Measurements from ENCODE around the gene IDH1. TPM values are rescaled to one million over a fixed set of nuclear protein-coding genes. Genes with fewer than 3 reads are reported as not detected.

IDH1 gene
- total and polyA plus RNA-seq, 2 of the 13 experiments (the other 11 are each of a cell fraction or from before 2014, with no cell fraction given) = 312 to 1,077 TPM

DNA sequence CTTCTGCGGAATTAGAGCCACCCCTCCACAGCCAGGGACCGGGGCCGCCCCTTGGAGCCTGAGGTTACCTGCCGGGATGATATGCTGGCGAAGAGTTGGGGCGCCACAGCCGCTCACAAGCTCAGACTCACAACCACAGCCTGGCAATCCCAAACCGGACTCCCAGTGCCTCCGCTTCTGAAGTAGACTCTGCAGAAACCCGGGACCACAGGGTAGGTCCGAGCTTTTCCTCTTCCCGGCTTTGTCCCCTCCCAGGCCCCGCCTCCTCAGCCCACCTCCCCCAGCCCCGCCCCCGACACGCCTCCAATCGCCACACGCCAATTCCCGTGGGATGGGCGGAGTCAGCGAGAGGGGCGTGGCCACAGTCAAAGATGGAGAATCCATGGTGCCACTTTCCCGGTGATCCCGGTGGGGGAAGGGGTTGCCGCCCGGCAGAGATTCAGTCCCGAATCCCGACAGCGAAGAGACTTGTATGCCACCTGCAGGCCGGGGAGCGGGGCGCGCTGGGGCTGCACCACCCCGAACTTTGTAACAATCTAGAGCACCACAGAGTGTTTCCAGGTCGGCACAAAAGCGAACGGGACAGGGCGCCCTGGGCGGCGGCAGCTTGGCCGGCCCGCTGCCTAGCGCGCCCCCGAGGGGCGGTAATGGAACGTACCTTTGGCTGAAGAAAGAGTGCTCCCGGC, at the start of gene IDH1 (continued):
- TF ChIP-seq KAT2B (IDR thresholded peaks at IDR 0.05; ENCODE audit: borderline replicate concordance, low read depth, low read length) (no peak), SRSF1 (optimal IDR thresholded peaks at IDR 0.05; ENCODE audit: low read depth, low read length) (no peak), ZNF143 (CRISPR knock-in tag; IDR thresholded peaks at IDR 0.05) (peak; percentile 64), MED8 (CRISPR knock-in tag; IDR thresholded peaks at IDR 0.05; ENCODE audit: insufficient replicate concordance) (peak; percentile 10), TBL1XR1 (IDR thresholded peaks at IDR 0.05; ENCODE audit: borderline replicate concordance, low read length, partially characterized antibody) (no peak), ARID2 (CRISPR knock-in tag; IDR thresholded peaks at IDR 0.05; ENCODE audit: borderline replicate concordance) (no peak; the same call in 1 of the 2 replicates), ZBTB3 (CRISPR knock-in tag; IDR thresholded peaks at IDR 0.05; ENCODE audit: borderline replicate concordance, low read depth) (no peak), ZNF292 (CRISPR knock-in tag; IDR thresholded peaks at IDR 0.05; ENCODE audit: borderline replicate concordance, low read depth) (no peak), ZNF605 (CRISPR knock-in tag; IDR thresholded peaks at IDR 0.05) (peak; percentile 93), ZNF546 (CRISPR knock-in tag; conservative IDR thresholded peaks at IDR 0.05) (no peak), NFRKB (IDR thresholded peaks at IDR 0.05) (no peak), ZNF780A (CRISPR knock-in tag; IDR thresholded peaks at IDR 0.05) (no peak), FOXJ3 (CRISPR knock-in tag; IDR thresholded peaks at IDR 0.05; ENCODE audit: borderline replicate concordance) (peak; percentile 77), NFYB (CRISPR knock-in tag; IDR thresholded peaks at IDR 0.05) (peak; percentile 45; the same call in 1 of the 2 replicates), ZNF777 (CRISPR knock-in tag; IDR thresholded peaks at IDR 0.05) (peak; percentile 33; the same call in 1 of the 2 replicates), FOXC1 (CRISPR knock-in tag; IDR thresholded peaks at IDR 0.05; ENCODE audit: borderline replicate concordance) (no peak), SPEN (CRISPR knock-in tag; IDR thresholded peaks at IDR 0.05; ENCODE audit: low read depth) (no peak), MAZ (IDR thresholded peaks at IDR 0.05; ENCODE audit: borderline replicate concordance, low read depth, low read length) (no peak), MAZ (CRISPR knock-in tag; IDR thresholded peaks at IDR 0.05; ENCODE audit: low read depth) (peak; percentile 91), PTBP1 (IDR thresholded peaks at IDR 0.05; ENCODE audit: low read depth, low read length, poor library complexity, severe bottlenecking) (peak; percentile 90), HMG20A (CRISPR knock-in tag; IDR thresholded peaks at IDR 0.05; ENCODE audit: borderline replicate concordance) (no peak; the same call in 1 of the 2 replicates), STAT5B (CRISPR knock-in tag; IDR thresholded peaks at IDR 0.05) (no peak; the same call in 1 of the 2 replicates), MXD4 (CRISPR knock-in tag; IDR thresholded peaks at IDR 0.05) (peak; percentile 52; the same call in 1 of the 2 replicates), REXO4 (CRISPR knock-in tag; IDR thresholded peaks at IDR 0.05; ENCODE audit: borderline replicate concordance) (no peak)
- TF ChIP-seq, protein P1, sequence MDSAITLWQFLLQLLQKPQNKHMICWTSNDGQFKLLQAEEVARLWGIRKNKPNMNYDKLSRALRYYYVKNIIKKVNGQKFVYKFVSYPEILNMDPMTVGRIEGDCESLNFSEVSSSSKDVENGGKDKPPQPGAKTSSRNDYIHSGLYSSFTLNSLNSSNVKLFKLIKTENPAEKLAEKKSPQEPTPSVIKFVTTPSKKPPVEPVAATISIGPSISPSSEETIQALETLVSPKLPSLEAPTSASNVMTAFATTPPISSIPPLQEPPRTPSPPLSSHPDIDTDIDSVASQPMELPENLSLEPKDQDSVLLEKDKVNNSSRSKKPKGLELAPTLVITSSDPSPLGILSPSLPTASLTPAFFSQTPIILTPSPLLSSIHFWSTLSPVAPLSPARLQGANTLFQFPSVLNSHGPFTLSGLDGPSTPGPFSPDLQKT (CRISPR knock-in tag; IDR thresholded peaks at IDR 0.05; ENCODE audit: borderline replicate concordance) = 0 out of 2 replicates have a peak, but pooled peaks have one; percentile 46
- TF ChIP-seq, protein P2, sequence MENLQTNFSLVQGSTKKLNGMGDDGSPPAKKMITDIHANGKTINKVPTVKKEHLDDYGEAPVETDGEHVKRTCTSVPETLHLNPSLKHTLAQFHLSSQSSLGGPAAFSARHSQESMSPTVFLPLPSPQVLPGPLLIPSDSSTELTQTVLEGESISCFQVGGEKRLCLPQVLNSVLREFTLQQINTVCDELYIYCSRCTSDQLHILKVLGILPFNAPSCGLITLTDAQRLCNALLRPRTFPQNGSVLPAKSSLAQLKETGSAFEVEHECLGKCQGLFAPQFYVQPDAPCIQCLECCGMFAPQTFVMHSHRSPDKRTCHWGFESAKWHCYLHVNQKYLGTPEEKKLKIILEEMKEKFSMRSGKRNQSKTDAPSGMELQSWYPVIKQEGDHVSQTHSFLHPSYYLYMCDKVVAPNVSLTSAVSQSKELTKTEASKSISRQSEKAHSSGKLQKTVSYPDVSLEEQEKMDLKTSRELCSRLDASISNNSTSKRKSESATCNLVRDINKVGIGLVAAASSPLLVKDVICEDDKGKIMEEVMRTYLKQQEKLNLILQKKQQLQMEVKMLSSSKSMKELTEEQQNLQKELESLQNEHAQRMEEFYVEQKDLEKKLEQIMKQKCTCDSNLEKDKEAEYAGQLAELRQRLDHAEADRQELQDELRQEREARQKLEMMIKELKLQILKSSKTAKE (CRISPR knock-in tag; IDR thresholded peaks at IDR 0.05; ENCODE audit: borderline replicate concordance) = no peak
- TF ChIP-seq, protein P3, sequence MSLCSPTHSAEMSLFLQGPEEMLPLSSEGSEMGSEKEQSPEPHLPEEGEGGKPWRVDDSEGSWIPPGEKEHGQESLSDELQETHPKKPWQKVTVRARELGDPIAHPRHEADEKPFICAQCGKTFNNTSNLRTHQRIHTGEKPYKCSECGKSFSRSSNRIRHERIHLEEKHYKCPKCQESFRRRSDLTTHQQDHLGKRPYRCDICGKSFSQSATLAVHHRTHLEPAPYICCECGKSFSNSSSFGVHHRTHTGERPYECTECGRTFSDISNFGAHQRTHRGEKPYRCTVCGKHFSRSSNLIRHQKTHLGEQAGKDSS (CRISPR knock-in tag; IDR thresholded peaks at IDR 0.05; ENCODE audit: borderline replicate concordance, low read depth) = no peak
